Activated CD4-positive, alpha-beta T cell treated with anti-CD3 and anti-CD28 coated beads for 48 hours (primary cell): ENCODE measurements around the gene FERMT2.
A peak's percentile ranks its signal among the peaks of the same experiment; 100 is the strongest.

Experiments used
- DNase-seq: peaks from one replicate; pipeline ENCODE4 v3.0.0-alpha.2; 2020

FERMT2 gene, protein sequence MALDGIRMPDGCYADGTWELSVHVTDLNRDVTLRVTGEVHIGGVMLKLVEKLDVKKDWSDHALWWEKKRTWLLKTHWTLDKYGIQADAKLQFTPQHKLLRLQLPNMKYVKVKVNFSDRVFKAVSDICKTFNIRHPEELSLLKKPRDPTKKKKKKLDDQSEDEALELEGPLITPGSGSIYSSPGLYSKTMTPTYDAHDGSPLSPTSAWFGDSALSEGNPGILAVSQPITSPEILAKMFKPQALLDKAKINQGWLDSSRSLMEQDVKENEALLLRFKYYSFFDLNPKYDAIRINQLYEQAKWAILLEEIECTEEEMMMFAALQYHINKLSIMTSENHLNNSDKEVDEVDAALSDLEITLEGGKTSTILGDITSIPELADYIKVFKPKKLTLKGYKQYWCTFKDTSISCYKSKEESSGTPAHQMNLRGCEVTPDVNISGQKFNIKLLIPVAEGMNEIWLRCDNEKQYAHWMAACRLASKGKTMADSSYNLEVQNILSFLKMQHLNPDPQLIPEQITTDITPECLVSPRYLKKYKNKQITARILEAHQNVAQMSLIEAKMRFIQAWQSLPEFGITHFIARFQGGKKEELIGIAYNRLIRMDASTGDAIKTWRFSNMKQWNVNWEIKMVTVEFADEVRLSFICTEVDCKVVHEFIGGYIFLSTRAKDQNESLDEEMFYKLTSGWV

DNA sequence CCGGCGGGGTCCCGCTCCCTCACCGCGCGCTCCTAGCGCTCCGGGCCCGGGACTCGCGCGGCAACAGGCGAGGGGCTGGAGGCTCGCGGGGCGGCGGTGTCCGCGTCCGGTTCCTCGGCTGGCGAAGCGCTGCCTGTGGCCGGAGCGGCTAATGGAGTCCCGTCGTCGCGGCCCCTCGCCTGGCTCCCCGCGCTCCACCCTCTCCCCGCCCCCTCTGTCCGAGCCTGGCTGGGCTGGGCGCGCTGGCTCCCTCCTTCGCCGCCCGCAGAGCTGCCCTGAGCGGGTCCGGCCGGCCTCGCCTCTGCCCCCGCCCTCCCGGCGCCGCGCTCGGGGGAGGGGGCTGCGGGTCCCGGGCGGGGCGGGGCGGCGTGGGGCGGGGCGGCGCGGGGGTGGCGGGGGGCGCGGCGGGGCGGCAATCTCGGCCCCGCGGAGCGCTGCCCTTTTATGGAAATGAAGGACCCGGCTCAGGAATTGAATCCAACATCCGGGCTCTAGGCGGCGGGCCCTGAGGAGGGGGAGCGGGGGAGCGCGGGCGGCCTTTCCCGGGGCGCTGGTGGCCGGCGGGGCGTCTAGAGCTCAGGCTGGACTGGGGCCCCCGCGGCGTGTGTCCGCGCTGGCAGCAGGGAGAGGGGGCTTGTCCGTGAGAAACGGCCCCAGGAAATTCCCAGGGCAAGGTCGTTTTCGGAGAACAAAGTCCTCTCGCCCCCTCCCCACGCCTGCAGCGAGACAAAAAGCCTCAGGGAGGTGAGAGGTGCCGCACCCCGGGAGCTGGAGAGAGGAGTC lies at the start of gene FERMT2:
Gene FERMT2, minus strand, starts transcription at position 153 of the 783 bp plus-strand sequence. CDS start 482 bp downstream, outside the sequence.
- DNase-seq = peak; percentile 8

DNA sequence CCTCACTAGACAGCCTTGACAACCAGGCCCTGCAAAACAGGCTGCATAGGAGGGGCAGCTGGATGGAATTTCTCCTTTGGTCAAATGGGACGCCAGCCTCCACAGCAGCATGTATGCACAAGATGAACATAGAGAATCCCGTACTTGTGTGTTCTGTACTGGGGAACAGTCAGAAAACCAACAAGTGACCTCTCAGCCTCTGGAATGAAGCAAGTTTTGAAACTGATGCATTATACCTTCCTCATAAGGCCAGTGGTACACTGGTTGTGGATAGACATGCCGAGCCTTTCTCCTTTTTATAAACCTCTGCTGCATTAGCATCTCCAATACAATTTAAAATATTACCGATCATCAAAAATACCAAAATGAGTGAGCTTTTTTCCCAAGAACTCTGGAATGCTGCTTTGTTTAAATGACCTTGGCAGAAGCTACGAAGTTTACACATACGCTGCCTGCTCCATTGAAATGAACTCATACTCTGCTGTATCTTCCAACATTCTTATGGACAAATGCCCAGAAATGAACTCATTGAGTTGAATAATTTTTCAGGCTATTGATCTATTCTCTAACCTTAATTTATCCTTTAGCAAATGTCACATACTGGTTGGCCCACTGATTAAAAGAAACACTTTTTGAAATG lies 47.6 kb upstream of the FERMT2 start:
- no peak for DNase-seq

DNA sequence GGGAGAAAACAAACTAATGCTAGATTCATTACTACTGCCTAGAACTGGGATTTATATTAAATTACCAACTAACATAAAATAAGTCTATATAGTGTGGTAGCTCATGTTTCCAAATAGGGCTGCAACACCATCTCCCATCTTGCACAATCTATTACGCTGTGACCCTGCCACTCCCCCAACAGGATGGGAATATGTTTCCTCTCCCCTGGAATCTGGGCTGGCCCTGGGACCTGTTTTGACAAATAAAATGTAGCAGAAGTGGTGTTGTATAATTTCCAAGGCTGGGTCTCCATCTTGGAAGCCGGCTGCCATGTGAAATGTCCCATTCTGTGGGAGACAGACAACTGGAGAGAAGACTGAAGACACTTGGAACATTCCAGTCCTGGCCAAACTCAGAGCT lies 45.6 kb upstream of the FERMT2 start:
- DNase-seq = no peak

DNA sequence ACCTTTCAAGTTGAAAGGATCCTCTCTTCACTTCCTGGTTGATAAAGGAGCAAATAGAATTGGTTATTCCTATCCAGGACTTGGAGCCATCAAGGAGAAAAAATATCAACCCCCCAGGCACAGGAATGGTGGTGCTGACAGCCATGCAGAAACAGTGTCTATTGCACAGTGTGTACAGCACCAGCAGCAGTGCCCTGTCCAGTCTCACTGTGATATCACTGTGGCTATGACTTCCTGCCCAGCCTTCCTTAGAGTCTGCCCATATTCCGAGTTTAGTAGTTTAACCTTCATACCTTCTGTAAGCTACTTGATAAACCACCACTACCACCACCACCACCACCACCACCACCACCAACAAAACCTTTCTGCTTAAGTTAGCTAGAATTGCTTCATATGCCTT lies 45.1 kb upstream of the FERMT2 start:
- no peak for DNase-seq

GRCh38 chr14:52992236-52992870 lies 41.5 kb upstream of the FERMT2 start:
- no peak for DNase-seq

GRCh38 chr14:52988139-52988538 lies 37.3 kb upstream of the FERMT2 start:
- no peak for DNase-seq

GRCh38 chr14:52987514-52987913 lies 36.7 kb upstream of the FERMT2 start:
- no peak for DNase-seq

DNA sequence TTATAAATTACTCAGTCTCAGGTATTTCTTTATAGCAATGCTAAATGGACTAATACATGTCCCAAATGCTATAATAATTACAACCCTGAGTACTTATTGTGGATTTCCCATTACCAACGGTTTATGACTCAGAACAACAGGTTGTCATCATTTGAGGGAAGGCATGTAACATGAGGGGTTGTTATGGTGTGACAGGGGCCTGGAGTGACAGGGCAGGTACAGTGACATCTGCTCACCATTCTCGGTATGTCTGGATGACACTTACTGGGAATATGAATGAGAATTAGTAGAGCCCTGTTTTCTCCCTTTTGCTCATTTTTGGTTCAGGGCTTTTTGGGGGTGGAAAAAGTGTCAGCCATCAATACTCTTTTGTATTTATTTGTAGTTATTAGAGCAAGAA lies 36.2 kb upstream of the FERMT2 start:
- no peak for DNase-seq

DNA sequence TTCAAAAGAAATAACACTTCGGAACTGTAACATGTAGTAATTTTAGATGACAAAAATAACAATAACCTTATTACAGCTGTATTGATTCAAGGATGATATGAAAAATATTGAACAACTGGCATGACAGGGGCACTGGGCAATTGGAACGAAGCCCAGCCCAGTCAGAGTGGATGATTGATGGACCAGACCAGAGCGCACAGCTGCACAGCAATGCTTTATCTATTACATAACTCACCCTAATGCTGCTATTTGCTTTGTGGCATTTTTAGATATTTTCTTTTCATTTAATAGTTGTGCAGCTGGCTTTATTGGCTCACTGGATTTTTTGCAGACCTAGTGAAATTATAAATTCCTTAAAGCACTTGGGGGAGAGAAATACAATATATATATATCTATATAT lies 26.9 kb upstream of the FERMT2 start:
- no peak for DNase-seq

DNA sequence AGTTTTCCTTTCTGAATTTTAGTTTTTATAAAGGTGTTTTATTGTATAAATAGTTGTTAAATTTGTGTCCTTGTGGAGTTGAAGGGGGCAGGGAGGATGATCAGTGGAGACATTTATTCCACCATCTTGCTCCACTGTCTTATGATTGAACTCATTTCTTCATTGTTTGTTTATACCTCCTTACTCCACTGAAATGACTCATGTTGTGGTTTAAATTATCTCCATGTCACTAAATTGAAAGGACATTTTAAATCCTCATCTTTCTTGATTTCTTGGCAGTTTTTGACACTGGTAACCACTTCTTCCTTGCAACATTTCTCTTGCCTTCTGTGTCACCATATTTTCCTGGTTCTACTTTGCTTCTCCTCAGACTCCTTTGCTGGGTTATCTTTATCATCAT lies 23.6 kb upstream of the FERMT2 start:
- no peak for DNase-seq

DNA sequence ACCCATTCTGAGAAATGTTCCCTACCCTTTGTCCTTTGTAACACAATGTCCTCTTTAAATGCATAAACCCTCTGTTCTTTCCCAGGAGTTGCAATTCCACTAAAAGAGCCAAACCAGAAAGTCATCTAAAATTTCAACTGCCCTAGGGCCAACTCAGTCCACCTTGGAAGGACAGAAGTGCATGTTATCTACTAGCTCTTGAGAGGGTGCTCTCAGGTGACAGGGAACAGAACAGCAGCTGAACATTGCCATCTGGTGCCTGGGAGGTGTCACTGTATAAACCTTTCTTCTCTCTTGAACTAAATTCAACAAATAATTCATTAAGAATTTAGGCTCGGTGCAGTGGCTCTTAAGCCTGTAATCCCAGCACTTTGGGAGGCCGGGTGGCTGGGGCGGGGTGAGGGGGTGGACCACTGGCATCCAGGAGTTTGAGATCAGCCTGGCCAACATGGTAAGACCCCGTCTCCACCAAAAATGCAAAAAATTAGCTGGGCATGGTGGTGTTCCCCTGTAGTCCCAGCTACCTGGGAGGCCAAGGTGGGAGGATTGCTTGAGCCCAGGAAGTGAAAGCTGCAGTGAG lies 10.3 kb upstream of the FERMT2 start:
- peak; percentile 56 for DNase-seq

DNA sequence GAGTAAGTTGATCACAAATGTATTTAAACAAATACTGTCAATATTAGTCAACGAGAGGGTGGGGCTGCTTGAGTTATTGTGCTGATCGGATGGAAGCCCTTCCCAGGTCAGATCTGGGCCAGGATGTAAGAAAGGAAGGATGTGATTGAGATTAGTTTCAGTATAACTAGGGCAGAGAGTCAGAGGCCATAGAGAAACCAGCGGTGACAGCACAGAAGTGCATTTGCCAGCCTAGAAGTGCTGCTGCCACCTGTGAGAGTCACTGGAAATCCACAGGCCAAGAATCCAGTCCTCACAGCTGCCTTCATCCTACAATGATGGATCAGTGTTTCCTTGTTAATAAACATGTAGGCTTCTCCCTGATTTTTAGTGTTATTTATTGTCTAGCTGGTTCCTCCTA lies 9.8 kb upstream of the FERMT2 start:
- no peak for DNase-seq

- DNase-seq = no peak
Measured at GRCh38 chr14:52954346-52955214, 3.7 kb upstream of the FERMT2 start.

GRCh38 chr14:52951681-52952554 lies 1.1 kb upstream of the FERMT2 start:
- no peak for DNase-seq

- peak; percentile 18 for DNase-seq
Measured at GRCh38 chr14:52950410-52950897, 396 bp downstream of the FERMT2 start.

- peak; percentile 14 for DNase-seq
Measured at GRCh38 chr14:52949711-52950409, 990 bp downstream of the FERMT2 start.

GRCh38 chr14:52949249-52949648 lies 1.6 kb downstream of the FERMT2 start:
- no peak for DNase-seq

- no peak for DNase-seq
Measured at GRCh38 chr14:52948836-52949235, 2.0 kb downstream of the FERMT2 start.

GRCh38 chr14:52948039-52948438 lies 2.8 kb downstream of the FERMT2 start:
- DNase-seq = no peak
